Activated T-cell treated with anti-CD3 and anti-CD28 coated beads for 1 hour (primary cell): Measurements from ENCODE around the gene FBXO41.

Experiments
- DNase-seq: peaks from one replicate; pipeline ENCODE4 v3.0.0-alpha.2; 2020; ENCODE audit warnings: low read depth

Gene FBXO41

DNA sequence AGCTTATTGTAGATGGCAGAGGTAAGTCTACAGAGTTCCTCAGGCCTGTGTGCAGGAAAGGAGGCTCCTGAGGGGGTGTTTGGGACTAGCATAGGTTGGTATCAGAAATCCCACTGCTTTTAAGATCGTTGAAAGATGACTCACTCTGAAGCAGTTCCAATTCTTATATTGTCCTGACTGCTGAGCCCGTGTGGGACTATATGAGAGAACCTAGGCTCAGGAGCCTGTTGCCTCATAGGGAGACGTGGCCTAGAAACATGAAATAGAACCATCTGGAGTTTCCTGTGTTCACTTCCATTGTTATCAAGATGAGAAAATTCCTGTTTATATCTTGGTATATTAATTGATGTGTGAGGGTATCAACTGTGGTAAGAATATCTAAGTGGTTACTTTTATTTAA is 44.5 kb downstream of the FBXO41 start:
- DNase-seq: no peak

DNA sequence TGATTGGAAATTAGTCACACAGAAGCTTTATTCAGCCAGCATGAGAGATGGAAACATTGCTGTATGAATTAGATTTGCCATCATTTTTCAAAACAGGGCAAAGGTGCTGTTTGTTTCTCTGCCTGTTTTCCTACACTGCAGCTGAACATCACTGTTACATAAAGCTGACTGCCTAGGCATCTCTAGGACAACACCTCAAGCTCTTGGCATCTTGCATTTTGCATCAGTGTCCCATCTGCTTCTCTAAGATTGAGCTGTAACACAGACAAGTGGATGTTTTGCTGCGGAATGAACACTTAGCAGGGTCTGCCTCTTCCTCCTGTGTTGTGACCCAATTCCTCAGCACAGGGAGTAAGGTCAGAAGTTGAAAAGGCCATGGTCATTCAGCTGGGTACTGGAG is 45.3 kb downstream of the FBXO41 start:
- DNase-seq: no peak

DNA sequence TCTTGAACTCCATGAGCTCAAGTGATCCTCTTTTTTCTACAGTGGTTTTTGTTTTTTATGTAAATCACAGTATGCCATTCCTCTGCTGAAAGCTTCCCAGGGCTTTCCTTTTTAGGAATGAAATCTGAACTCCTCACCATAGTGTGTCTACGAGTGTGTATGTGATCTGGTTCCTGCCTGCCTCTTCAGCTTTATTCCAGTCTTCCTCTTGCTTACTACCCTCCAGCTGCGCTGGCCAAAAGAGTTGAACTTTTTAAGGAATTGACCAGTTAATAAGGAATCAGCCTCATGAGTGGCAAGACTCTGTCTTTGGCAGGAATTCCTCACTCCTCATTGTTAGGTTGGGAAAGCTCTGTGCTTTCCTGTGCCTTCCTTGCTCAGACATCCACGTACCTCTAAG is 46.1 kb downstream of the FBXO41 start:
- DNase-seq: no peak

DNA sequence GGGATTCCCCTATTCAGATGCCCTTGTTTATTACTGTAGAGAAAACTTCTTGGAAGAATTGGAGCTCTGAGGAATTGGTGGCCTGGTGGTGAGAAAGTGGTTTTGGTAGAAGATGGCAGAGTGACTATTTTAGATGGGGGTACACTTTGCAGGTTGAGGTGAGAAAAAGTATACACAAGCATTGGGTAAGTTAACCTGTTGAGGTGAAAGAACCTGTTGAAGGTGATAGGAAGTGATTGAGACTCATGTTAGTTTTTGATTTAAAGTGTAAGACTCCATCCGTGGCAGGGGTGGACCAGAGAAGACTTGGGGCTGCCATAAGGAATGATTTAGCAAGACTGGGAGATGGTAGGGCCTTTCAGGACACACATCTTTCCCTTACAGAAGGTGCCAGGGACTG is 47.1 kb downstream of the FBXO41 start:
- no peak for DNase-seq

DNA sequence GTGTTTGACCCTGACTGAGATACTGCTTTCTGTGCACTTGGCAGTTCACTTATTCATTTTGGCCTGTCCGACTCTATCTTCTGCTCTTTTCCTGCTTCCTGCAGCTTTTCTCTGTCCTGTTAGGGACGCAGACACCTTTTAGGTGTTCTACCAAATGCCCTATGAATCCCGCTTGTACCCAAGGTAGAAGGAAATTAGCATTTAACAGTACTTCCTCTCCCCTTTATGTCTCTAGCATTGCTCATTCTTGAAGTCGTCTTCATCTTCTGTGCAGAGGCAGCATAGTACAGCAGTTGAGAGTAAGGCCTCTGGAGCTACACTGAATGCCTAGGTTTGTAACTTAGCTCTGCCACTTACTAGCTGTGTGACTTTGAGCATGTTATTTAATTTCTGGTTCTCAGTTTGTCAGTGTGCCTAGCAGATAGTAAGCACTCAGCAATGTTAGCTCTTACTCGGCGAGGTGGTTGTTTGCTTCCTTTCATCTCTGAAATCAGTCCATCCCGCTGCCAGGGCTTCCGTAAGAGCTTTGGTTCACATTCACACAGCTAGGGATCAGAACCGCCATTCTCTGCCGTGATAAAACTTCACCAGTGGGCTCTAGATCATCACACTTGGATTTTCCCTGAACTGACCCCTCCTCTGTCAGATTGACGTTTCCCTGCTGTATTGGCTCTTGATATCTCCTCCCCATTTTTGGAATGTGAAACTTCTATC is 48.8 kb downstream of the FBXO41 start:
- no peak for DNase-seq

DNA sequence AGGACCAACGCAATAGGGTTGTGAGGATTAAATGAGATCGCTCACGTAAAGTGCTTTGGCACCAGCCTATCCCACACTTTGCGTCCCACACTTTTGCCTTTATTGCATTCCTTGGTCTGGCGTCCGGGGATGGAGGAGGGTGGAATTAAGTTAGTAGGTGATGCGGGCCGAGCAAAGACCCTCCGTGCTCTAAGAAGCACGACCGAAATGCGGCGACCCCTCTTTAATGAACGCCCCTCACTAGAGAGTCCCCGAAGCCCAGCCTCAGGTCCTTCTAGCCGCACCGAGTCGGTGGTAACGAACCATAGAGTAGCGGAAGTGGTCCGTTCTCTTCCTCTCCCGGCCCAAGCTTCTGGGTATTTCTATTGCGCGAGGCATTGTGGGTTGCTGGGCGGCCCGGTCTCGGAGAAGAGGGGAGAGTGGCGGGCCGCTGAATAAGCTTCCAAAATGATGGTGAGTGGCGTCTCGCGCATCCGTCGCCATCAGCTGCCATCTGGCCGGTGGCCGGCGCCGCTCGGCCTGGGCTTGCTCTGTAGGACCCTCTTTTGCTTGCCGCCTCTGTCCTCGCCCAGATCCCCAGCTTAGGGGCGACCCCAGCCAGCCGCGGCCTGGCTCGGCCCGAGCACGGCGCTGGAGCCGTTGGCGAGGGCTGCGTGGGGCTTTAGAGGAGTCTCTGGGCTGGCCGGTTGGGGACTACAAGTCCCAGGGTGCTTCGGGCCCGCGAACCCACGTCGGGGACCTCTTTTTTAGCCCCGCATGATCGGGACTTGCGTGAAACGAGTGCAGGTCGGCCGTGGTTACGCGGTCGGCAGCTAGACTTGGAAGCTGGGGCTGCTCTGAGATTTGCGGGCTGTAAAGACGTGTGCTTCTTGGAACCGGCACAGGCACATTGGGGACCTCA is 50.1 kb downstream of the FBXO41 start, which contains the start of gene CCT7:
Gene CCT7 (plus strand): TSS at position 377 of the 901 bp plus-strand sequence. CDS start 71 bp downstream, at position 448.
- DNase-seq: peak; percentile 78

DNA sequence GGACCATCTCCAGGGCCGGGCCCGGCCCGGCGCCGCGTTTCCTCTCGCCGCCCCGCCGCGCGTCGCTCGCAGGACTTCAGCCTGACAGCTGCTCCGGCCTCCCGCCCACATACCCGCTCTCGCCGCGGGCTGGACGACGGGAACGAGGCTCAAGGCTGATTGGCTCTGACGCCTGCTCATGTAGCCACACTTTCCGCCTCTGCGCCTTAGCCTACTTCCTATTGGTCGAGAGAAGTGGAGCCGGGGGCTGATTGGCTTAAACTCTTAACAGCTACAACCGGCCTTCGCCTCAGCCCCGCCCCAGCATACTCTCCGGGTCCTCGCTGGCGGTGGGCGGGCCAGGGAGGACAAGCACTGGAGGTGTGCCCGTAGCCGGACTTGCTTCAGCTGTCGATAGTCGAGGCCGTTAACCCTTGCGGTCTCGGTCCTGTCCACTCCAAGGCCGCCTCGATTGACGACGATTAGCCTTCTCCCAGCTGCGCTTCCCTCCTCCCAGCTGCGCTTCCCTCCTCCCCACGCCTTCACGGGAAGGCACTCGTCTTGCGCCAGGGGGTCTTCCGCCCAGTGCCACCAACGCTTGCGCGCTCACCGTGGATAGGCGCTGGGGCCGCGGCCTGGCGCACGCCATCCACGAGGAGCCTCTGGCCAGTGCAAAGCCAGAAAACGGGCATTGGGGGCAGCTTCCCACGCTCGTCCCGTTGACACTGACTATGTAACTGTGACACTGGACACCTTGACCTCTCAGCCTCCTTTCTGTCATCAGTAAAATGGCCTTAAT is 50.9 kb downstream of the FBXO41 start, which contains the start of gene PRADC1:
Gene PRADC1 (minus strand): TSS at position 86 of the 778 bp plus-strand sequence. CDS start 79 bp downstream, at position 7.
- peak; percentile 88 for DNase-seq

DNA sequence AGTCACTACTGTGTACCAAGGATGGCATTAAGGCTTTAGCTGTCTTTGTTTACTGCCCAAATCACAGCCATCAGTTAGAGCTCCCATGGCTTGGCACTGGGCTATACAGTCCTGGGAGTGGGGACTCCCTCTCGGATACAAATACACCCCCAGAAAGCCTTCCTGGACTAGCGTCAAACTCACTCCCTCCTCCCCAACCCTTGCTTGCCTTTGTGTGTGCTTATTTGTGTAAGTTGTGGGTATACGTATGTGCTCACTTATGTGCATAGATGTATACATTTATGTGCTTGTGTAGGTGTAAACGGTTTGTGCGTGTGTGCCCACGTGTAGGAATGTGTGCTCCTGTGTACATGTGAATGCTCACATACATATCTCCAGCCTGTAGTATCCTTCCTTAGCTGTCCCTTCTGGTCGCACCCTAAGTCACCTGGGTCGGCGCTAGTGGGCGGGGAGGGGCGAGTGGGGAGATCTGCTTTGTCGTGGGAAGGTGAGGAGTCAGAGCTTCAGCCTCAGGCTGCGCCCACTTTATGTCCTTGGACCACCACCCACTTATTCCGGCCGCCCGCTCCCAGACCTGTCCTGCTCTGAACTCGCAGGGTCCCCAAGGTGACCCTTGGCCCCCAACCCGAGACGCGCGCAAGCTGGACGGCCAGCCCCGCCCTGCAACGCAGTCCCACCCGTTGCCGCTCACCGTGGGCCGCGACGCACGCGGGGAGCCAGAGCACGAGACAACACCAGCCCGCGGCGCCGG is 51.7 kb downstream of the FBXO41 start:
- no peak for DNase-seq

DNA sequence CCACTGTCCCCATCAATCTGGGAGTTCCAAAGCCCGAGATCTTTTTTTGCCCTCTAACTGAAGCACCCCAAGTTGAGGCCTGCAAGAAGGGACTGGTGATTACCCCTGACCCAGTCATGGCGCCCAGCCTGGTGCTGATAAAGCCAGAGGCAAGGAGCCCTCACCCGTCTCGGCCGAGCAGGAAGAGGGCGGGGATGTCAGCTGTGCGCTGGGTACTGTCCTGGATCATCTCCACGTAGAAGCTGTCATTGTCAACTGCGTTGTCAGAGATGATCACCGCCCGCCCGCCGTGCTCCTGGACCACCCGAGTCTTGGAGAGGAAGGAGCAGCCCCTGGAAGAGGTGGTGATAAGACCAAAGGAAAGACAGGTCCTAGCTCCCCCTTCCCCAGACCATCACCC is 55.6 kb downstream of the FBXO41 start:
- DNase-seq: no peak

DNA sequence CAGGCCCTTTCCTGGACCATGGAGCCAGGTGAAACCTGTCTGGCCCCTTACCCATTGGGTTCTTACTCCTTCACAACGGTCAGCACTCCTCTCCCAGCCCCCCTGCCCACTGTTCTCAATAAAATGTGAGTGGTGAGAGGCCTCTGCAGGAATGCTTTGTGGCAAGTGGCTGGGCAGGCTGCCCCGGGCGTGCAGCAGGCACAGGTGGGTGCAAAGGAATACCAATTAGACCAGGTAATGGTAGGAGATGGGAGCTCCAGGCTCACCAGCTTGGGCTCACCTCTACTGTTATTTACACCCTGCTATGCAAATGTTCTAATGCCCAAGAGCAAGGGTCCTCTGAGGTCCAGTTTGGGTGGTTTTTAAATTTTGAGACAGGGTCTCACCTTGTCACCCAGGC is 57.2 kb downstream of the FBXO41 start:
- DNase-seq: no peak

DNA sequence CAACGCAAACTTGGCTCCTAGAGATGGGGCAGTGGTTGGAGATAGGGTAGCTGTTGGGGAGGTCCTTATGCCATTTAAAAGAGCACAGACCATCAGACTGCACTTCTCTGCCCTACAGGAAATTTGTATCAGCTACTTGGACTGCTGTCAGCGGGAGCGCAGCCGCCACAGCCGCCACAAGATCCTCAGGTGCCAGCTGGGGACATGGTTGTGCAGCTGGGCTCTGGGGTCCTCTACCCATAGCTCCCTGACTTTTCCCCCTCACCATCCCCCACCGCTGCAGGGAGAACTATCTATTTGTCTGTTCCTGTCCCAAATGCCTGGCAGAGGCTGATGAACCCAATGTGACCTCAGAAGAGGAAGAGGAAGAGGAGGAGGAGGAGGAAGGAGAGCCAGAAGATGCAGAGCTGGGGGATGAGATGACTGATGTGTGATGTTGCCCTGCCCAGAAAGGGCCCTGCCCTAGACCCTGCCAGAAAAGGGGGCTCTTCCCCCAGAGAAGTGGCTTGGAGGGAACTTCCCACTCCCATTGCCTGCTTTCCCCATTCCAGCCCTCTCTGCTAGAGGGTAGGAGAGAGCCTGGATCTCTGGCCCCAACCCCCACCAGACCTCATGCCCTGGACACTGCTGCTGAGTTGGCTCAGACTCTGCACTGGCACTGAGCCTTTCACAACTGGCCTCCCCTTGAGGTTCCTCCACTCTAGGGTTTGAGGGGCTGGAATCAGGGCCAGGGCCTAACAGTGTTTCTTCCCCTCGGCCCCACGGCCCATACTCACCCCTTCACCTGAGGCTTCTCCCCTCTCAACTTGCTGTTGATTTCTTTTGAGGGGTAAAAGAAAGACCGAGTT is 58.5 kb downstream of the FBXO41 start:
- no peak for DNase-seq

DNA sequence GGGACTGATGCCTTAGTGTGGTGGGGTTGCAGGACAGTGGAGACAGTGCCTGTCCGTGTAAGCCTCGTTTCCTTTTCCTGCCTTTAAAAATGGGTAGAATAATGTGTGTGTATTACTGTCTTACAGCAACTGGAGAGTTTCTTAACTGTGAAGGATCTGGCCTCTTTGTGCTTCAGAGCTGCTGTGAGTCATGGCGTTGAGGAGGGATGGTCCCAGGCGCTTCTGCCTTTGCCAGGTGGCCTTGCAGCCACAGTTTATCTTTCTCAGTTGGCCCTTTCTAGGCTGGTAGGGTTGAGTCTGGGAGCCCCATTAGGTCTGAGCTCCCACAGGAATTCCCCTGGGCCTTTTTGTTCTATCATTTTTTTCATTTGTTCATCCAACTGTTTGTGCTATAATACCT is 60.5 kb downstream of the FBXO41 start:
- DNase-seq: no peak

DNA sequence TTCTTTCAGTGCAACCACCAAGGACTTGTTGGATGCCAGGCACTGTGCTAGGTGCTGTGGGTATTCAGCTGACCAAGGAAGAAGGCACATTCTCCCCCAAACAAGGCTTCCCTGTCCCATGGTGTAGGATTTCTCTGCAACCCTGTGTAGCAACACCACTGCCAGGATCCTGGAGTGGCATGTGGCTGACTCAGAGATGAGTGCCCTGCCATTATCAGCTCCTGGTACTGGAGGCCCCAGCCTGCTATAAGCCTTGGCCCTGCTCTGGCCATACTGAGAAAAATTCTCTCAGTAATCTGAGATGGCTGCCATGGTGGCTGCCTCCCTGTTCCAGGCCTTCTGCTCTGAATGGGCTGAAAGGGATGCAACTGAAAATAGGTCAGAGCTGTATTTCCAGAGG is 66.0 kb downstream of the FBXO41 start:
- DNase-seq: no peak

DNA sequence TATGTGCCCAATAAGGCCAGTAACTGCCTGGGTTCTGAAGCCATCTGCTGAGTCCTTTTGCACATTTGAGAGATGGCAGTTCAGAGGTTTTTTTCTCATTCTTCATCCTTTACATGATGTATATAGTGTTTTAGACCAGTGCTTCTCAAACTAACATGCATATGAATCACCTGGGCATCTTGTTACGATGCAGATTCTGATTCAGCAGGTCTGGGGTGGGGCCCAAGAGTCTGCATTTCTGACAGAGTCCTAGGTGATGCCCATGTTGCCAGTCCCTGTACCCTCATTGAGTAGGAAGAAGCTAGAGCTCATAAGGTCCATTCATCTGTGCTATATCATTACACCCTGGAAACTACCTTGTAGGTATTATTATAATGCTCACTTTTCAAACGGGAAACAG is 66.5 kb downstream of the FBXO41 start:
- no peak for DNase-seq

DNA sequence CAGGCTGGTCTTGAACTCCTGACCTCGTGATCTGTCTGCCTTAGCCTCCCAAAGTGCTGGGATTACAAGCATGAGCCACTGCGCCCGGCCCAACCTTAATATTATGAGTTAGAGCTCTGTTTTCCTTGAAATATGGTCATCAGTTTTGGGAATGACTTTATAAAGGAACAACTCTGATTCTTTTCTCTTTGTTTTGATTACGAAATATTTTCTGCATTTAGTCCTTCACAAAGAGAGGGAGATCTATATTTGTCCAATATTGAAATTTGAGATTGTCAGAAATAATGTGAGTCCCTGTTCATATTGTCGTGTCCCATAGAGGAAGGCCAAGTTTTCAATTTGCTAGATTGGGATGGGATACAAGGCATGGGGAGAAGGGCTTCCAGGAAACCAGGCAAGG is 67.1 kb downstream of the FBXO41 start:
- DNase-seq: no peak

DNA sequence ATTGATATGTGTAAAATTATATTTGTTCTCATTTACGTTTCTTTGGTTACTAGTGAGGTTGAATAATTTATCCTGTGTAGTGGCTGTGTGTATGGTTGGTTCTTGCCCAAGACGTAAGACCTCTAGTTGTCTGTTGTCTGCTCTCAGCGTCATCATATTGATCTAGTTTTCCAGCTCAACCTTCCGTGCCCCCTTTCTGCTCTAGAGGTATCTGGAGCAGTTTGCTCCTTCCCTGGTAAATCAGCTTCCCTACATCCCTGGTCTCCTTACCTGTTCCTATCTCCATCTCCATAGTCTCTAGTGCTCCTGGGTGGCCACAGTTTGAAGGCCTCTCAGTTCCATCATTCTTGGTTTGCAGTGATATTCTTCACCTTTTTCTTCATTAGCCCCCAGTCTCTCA is 69.0 kb downstream of the FBXO41 start:
- no peak for DNase-seq

DNA sequence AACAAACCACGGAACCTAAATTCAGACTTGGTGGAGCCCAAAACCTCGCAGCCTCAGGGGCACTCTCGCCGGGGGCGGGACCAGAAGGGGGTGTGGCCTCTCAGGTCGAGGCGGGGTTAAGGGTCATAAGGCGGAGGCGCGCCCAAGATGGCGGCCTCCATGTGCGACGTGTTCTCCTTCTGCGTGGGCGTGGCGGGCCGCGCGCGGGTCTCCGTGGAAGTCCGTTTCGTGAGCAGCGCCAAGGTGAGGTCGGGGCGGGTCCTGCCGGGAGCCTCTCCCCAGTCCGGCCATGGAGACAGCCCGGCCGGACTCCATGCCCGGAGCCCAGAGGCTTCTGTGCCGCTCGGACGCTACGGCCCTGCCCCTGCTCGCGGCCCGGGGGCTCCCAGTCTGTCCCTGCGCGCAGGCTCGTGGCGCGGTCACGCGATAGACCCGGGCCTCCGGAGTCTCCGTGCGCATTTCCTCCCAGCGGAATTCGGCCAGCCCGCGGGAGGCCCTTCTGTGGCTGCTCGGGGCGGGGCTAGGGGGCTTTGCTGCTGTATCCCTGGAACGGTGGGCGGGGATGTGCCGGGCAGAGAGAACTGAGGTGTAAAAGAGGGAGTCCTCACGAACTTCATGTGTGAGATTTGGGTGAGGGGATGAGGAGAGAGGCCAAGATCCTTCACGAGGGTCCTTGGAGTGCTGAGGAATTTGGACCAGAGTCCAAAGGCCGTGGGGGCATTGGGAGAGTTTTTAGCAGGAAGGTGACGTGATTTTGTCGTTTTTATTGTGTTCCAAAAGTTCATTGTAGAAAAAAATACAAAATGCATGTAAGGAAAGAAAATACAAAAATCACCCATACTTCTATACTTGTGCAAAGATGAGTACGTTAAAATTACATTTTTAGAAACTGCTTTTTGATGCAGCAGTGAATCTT is 69.9 kb downstream of the FBXO41 start, which contains the start of gene SMYD5:
Gene SMYD5 (plus strand): TSS at position 126 of the 916 bp plus-strand sequence. CDS start 22 bp downstream, at position 148.
- peak; percentile 89 for DNase-seq

DNA sequence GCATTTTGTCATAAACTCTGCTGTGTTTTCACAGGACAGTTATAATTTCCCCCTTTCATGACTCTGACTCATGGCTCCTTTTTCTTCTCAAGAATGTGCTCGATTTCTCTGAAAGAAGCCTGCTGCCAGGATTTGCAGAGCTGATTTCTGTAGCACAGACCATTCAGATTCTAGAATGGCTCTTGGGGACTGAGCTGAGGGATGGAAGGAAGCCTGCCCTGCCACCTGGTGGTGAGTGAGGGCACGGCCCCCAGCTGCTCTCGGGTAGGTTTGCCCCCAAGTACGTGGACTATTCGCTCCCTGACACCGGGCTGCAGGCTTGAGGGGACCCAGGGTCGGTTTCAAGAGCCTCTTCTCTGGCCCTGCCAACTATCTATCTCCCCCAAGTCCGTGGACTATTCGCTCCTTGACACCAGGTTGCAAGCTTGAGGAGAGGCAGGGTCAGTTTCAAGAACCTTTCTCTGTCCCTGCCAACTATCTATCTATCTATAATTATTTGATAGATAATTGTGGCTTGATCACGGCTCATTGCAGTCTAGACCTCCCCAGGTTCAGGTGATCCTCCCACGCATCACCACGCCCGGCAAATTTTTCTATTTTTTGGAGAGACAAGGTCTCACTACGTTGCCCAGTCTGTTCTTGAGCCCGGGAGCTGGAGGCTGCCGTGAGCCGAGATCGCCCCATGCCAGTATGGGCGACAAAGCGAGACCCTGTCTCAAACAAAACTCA is 71.7 kb downstream of the FBXO41 start:
- DNase-seq: peak; percentile 62

DNA sequence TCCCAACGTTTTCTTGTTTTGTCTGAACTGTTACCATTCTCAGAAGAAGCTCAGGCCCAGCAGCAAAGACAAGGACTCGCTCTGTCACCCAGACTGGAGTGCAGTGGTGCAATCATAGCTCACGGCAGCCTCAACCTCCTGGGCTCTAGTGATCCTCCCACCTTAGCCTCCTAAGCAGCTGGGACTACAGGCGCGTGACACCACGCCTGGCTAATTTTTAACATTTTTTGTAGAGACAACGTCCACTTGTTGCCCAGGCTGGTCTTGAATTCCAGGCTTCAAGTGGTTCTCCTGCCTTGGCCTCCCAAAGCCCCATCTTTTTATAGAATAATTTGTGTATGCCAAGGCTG is 72.2 kb downstream of the FBXO41 start:
- no peak for DNase-seq
